WTC11 (cell line): ENCODE measurements around the gene NAPSA. TPM values are rescaled to one million over a fixed set of nuclear protein-coding genes. Genes with fewer than 3 reads are reported as not detected.

Experiments used
- CBFB ChIP-seq: sonication (generic); formaldehyde crosslinking; IDR thresholded peaks from 2 replicates; pipeline ENCODE4 v1.8.1; 2022; ENCODE audit warnings: mild to moderate bottlenecking, low read depth, missing genetic modification reagents
- E2F5 ChIP-seq: sonication (generic); formaldehyde crosslinking; IDR thresholded peaks from 2 replicates; pipeline ENCODE4 v1.8.1; 2022; ENCODE audit warnings: mild to moderate bottlenecking, moderate library complexity, missing genetic modification reagents
- ETV6 ChIP-seq: sonication (generic); formaldehyde crosslinking; IDR thresholded peaks from 2 replicates; pipeline ENCODE4 v1.8.1; 2022; ENCODE audit warnings: mild to moderate bottlenecking, missing genetic modification reagents
- FOXK1 ChIP-seq: sonication (generic); formaldehyde crosslinking; IDR thresholded peaks from 2 replicates; pipeline ENCODE4 v1.8.0; 2022; ENCODE audit warnings: mild to moderate bottlenecking, moderate library complexity, missing genetic modification reagents
- JUN ChIP-seq: sonication (generic); formaldehyde crosslinking; IDR thresholded peaks from 2 replicates; pipeline ENCODE4 v1.8.0; 2023; ENCODE audit warnings: mild to moderate bottlenecking, missing genetic modification reagents
- KAT7 ChIP-seq: sonication (generic); formaldehyde crosslinking; IDR thresholded peaks from 2 replicates; pipeline ENCODE4 v1.8.1; 2023; ENCODE audit warnings: missing genetic modification reagents, mild to moderate bottlenecking, borderline replicate concordance
- MLX ChIP-seq: sonication (generic); formaldehyde crosslinking; IDR thresholded peaks from 2 replicates; pipeline ENCODE4 v1.8.1; 2023; ENCODE audit warnings: mild to moderate bottlenecking, missing genetic modification reagents, moderate library complexity
- MXD4 ChIP-seq: fragments of 250-450 bp; sonication (Bioruptor Pico); IDR thresholded peaks from 2 replicates; pipeline ENCODE4 v1.8.0; 2021; ENCODE audit warnings: mild to moderate bottlenecking, moderate library complexity, borderline replicate concordance
- MYBL2 ChIP-seq: sonication (generic); formaldehyde crosslinking; IDR thresholded peaks from 2 replicates; pipeline ENCODE4 v1.8.1; 2023; ENCODE audit warnings: mild to moderate bottlenecking, moderate library complexity, missing genetic modification reagents
- NFATC4 ChIP-seq: fragments of 250-450 bp; sonication (Bioruptor Pico); IDR thresholded peaks from 2 replicates; pipeline ENCODE4 v1.9.0; 2021; ENCODE audit warnings: mild to moderate bottlenecking
- NFE2L1 ChIP-seq: sonication (generic); formaldehyde crosslinking; IDR thresholded peaks from 2 replicates; pipeline ENCODE4 v1.8.1; 2023; ENCODE audit warnings: missing genetic modification reagents
- OVOL2 ChIP-seq: fragments of 250-450 bp; sonication (Bioruptor Pico); IDR thresholded peaks from 2 replicates; pipeline ENCODE4 v1.9.0; 2021; ENCODE audit warnings: mild to moderate bottlenecking, borderline replicate concordance
- PRRX2 ChIP-seq: fragments of 250-450 bp; sonication (Bioruptor Pico); IDR thresholded peaks from 2 replicates; pipeline ENCODE4 v1.8.0; 2021; ENCODE audit warnings: mild to moderate bottlenecking
- SMAD4 ChIP-seq: sonication (generic); formaldehyde crosslinking; IDR thresholded peaks from 2 replicates; pipeline ENCODE4 v1.8.0; 2022; ENCODE audit warnings: mild to moderate bottlenecking, missing genetic modification reagents
- SOX15 ChIP-seq: fragments of 250-450 bp; sonication (Bioruptor Pico); IDR thresholded peaks from 2 replicates; pipeline ENCODE4 v1.9.0; 2021; ENCODE audit warnings: mild to moderate bottlenecking
- TEAD4 ChIP-seq: sonication (generic); formaldehyde crosslinking; IDR thresholded peaks from 2 replicates; pipeline ENCODE4 v1.8.0; 2022; ENCODE audit warnings: mild to moderate bottlenecking, missing genetic modification reagents
- USF2 ChIP-seq: sonication (generic); formaldehyde crosslinking; IDR thresholded peaks from 2 replicates; pipeline ENCODE4 v1.8.1; 2023; ENCODE audit warnings: mild to moderate bottlenecking, missing genetic modification reagents, moderate library complexity
- ZBTB21 ChIP-seq: sonication (generic); formaldehyde crosslinking; IDR thresholded peaks from 2 replicates; pipeline ENCODE4 v1.8.1; 2023; ENCODE audit warnings: mild to moderate bottlenecking, missing genetic modification reagents, borderline replicate concordance
- ZNF121 ChIP-seq: sonication (generic); formaldehyde crosslinking; IDR thresholded peaks from 2 replicates; pipeline ENCODE4 v1.8.0; 2023; ENCODE audit warnings: missing genetic modification reagents
- ZNF138 ChIP-seq: sonication (generic); formaldehyde crosslinking; conservative IDR thresholded peaks from 2 replicates; pipeline ENCODE4 v1.8.1; 2022; ENCODE audit warnings: mild to moderate bottlenecking, moderate library complexity, missing genetic modification reagents
- ZNF416 ChIP-seq: fragments of 250-450 bp; sonication (Bioruptor Pico); IDR thresholded peaks from 2 replicates; pipeline ENCODE4 v1.9.0; 2021; ENCODE audit warnings: mild to moderate bottlenecking, inconsistent platforms
- ZNF532 ChIP-seq: fragments of 250-450 bp; sonication (Bioruptor Pico); IDR thresholded peaks from 2 replicates; pipeline ENCODE4 v1.9.0; 2021; ENCODE audit warnings: mild to moderate bottlenecking, borderline replicate concordance
- total RNA-seq: library from RNA; stranded (reverse); gene quantifications from 3 replicates; pipeline ENCODE4 v1.2.3, GENCODE V29; 2021
- TF ChIP-seq, protein P1 (sequence below): sonication (generic); formaldehyde crosslinking; IDR thresholded peaks from 2 replicates; pipeline ENCODE4 v1.8.1; 2023; ENCODE audit warnings: mild to moderate bottlenecking, missing genetic modification reagents, borderline replicate concordance
- TF ChIP-seq, protein P2 (sequence below): fragments of 250-450 bp; sonication (Bioruptor Pico); IDR thresholded peaks from 2 replicates; pipeline ENCODE4 v1.9.0; 2021; ENCODE audit warnings: moderate library complexity, mild to moderate bottlenecking, inconsistent platforms, borderline replicate concordance
- TF ChIP-seq, protein P3 (sequence below): sonication (generic); formaldehyde crosslinking; IDR thresholded peaks from 2 replicates; pipeline ENCODE4 v1.8.0; 2022; ENCODE audit warnings: mild to moderate bottlenecking, missing genetic modification reagents
- TF ChIP-seq, protein P4 (sequence below): sonication (generic); formaldehyde crosslinking; IDR thresholded peaks from 2 replicates; pipeline ENCODE4 v1.8.0; 2022; ENCODE audit warnings: mild to moderate bottlenecking, missing genetic modification reagents

Gene NAPSA
- total RNA-seq, 1 experiment from 2014 or later: 2.7 TPM

- TF ChIP-seq, protein P1, sequence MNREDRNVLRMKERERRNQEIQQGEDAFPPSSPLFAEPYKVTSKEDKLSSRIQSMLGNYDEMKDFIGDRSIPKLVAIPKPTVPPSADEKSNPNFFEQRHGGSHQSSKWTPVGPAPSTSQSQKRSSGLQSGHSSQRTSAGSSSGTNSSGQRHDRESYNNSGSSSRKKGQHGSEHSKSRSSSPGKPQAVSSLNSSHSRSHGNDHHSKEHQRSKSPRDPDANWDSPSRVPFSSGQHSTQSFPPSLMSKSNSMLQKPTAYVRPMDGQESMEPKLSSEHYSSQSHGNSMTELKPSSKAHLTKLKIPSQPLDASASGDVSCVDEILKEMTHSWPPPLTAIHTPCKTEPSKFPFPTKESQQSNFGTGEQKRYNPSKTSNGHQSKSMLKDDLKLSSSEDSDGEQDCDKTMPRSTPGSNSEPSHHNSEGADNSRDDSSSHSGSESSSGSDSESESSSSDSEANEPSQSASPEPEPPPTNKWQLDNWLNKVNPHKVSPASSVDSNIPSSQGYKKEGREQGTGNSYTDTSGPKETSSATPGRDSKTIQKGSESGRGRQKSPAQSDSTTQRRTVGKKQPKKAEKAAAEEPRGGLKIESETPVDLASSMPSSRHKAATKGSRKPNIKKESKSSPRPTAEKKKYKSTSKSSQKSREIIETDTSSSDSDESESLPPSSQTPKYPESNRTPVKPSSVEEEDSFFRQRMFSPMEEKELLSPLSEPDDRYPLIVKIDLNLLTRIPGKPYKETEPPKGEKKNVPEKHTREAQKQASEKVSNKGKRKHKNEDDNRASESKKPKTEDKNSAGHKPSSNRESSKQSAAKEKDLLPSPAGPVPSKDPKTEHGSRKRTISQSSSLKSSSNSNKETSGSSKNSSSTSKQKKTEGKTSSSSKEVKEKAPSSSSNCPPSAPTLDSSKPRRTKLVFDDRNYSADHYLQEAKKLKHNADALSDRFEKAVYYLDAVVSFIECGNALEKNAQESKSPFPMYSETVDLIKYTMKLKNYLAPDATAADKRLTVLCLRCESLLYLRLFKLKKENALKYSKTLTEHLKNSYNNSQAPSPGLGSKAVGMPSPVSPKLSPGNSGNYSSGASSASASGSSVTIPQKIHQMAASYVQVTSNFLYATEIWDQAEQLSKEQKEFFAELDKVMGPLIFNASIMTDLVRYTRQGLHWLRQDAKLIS (CRISPR knock-in tag): no peak
- TF ChIP-seq NFE2L1 (CRISPR knock-in tag): 0 out of 2 replicates have a peak, but pooled peaks have one; percentile 10
- no peak for TF ChIP-seq JUN (CRISPR knock-in tag)
- TF ChIP-seq, protein P2, sequence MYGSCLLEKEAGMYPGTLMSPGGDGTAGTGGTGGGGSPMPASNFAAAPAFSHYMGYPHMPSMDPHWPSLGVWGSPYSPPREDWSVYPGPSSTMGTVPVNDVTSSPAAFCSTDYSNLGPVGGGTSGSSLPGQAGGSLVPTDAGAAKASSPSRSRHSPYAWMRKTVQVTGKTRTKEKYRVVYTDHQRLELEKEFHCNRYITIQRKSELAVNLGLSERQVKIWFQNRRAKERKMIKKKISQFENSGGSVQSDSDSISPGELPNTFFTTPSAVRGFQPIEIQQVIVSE (CRISPR knock-in tag): no peak
- no peak; the same call in 1 of the 2 replicates for TF ChIP-seq ZNF416 (CRISPR knock-in tag)
- peak; percentile 69; the same call in 1 of the 2 replicates for TF ChIP-seq MYBL2 (CRISPR knock-in tag)
- peak; percentile 39; the same call in 1 of the 2 replicates for TF ChIP-seq MLX (CRISPR knock-in tag)
- no peak for TF ChIP-seq CBFB (CRISPR knock-in tag)
- no peak for TF ChIP-seq SOX15 (CRISPR knock-in tag)
- TF ChIP-seq, protein P3, sequence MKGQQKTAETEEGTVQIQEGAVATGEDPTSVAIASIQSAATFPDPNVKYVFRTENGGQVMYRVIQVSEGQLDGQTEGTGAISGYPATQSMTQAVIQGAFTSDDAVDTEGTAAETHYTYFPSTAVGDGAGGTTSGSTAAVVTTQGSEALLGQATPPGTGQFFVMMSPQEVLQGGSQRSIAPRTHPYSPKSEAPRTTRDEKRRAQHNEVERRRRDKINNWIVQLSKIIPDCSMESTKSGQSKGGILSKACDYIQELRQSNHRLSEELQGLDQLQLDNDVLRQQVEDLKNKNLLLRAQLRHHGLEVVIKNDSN (CRISPR knock-in tag): peak; percentile 60; the same call in 1 of the 2 replicates
- no peak for TF ChIP-seq ZNF138 (CRISPR knock-in tag)
- TF ChIP-seq PRRX2 (CRISPR knock-in tag): 0 out of 2 replicates have a peak, but pooled peaks have one; percentile 19
- TF ChIP-seq, protein P4, sequence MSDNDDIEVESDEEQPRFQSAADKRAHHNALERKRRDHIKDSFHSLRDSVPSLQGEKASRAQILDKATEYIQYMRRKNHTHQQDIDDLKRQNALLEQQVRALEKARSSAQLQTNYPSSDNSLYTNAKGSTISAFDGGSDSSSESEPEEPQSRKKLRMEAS (CRISPR knock-in tag): peak; percentile 79
- TF ChIP-seq FOXK1 (CRISPR knock-in tag): peak; percentile 57
- TF ChIP-seq USF2 (CRISPR knock-in tag): no peak
- no peak; the same call in 1 of the 2 replicates for TF ChIP-seq ETV6 (CRISPR knock-in tag)
- no peak for TF ChIP-seq ZBTB21 (CRISPR knock-in tag)
- TF ChIP-seq TEAD4 (CRISPR knock-in tag): no peak
- TF ChIP-seq ZNF532: 0 out of 2 replicates have a peak, but pooled peaks have one; percentile 21
- no peak for TF ChIP-seq MXD4 (CRISPR knock-in tag)
- peak; percentile 83; the same call in 1 of the 2 replicates for TF ChIP-seq NFATC4 (CRISPR knock-in tag)
- no peak for TF ChIP-seq SMAD4 (CRISPR knock-in tag)
- TF ChIP-seq ZNF121 (CRISPR knock-in tag): no peak
- TF ChIP-seq E2F5 (CRISPR knock-in tag): peak; percentile 92
- TF ChIP-seq OVOL2 (CRISPR knock-in tag): no peak
- no peak for TF ChIP-seq KAT7
Measured at GRCh38 chr19:50383852-50384684, 18.6 kb upstream of the NAPSA start, which contains the start of gene POLD1 (continued).
